ENCODE results near the gene HRNR.

The HRNR gene

GRCh38 chr1:152188673-152189591 is 35.1 kb downstream of the HRNR start:
- DNase-seq, result peak; percentile 26

DNA sequence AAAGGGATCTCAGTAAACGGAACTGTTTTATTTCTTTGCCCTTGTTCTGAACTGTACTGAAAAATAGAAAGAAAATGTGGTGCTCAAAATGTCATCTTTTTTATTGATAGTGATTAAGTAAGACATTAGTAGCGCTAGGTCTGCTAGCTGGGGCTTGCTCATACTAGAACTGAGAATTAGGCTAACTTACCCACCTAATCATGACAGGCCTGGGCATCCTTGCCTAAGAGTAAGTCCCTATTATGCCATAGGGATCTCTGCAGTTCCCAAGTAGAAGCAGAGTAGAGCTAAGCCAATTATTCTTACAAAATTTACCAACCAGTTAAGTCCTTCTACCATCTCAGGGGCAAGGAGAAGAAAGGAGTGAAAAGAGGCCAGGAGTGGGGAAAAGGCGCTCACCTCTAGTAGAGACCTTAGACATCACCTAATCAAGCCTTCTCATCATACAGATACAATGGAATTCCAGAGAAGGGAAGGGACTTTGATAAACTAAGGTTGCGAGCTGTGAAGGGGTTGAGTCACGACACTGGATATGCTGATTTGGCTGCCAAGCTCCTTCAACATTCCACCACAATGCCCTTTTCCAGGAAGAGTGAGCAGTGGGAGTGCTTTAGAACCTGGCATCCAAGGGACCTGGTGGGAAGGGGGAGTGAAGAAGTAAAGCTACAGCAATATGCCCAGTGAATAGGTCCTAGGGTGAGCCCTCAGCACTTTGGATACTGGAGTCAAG is 37.3 kb downstream of the HRNR start:
- DNase-seq, result no peak

GRCh38 chr1:152185544-152186391 is 38.2 kb downstream of the HRNR start:
- no peak for DNase-seq

GRCh38 chr1:152182944-152183361 is 41.0 kb downstream of the HRNR start:
- DNase-seq, result no peak

DNA sequence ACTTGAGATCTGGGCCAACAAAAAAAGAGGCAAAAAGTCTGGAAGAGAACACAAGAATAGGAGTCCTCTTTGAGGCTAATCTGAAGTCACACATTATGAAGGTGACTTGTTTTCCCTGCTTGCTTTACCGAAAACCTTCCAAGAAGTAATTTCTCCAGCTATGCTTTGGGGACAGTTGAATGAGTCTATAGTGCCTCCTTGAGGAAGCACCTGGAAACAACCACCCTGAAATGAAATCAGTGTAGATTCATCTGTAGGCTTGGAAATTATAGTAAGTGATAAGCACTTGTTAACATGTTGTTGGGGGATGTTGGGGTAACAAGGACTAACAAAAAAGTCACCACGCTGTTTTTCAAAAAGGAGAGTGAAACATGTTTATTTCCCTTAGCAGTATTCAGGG is 41.6 kb downstream of the HRNR start:
- no peak for DNase-seq

DNA sequence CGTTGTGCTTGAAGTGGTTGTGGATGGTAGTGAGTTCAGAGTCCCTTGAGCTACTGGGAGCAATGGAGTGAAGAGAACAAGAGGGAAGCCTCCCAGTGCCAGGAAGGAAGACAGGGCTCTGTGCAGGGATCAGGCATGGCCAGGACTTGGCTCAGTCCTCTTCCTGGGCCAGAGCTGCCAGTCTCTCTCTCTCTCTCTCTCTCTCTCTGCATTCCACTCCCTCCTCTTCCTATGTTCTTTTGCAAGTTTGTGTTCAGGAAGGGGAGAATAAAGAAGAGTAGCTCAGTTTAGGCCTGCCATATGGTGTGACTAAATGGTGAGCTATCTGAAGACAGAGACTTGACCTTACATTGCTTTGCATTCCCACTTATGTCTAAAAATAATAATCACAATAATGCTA is 44.4 kb downstream of the HRNR start:
- no peak for DNase-seq

DNA sequence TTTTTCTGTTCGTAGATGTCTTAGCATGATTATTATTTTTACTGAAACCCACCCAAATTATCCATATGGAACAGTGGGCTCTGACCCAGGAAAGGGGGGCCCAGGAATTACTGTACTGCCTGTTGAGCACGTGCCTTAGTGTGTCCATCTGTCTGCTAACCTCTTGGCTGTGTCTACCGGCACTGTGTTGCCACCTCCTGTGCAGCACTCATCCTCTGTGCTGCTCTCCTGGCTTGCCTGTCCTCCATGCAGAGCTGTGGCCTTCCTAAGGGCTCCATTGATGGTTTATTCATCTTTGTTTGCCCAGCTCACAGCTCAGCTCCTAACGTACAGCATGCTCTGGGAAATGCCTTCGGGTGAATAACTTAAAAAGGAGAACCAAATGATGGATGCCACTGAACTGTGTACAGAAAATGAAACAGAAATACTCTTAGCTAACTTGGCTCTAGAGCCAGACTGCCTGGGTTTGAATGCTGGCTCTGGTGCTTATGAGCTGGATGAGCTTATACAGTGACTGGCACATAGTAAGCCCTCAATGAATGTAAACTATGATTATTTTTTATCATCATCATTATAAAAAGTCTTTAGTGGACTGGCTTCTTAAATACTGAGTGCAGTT is 53.6 kb downstream of the HRNR start:
- DNase-seq, result no peak

- DNase-seq, result no peak
Observed at GRCh38 chr1:152169366-152170025, 54.5 kb downstream of the HRNR start.

GRCh38 chr1:152168535-152168868 is 55.5 kb downstream of the HRNR start:
- no peak for DNase-seq

DNA sequence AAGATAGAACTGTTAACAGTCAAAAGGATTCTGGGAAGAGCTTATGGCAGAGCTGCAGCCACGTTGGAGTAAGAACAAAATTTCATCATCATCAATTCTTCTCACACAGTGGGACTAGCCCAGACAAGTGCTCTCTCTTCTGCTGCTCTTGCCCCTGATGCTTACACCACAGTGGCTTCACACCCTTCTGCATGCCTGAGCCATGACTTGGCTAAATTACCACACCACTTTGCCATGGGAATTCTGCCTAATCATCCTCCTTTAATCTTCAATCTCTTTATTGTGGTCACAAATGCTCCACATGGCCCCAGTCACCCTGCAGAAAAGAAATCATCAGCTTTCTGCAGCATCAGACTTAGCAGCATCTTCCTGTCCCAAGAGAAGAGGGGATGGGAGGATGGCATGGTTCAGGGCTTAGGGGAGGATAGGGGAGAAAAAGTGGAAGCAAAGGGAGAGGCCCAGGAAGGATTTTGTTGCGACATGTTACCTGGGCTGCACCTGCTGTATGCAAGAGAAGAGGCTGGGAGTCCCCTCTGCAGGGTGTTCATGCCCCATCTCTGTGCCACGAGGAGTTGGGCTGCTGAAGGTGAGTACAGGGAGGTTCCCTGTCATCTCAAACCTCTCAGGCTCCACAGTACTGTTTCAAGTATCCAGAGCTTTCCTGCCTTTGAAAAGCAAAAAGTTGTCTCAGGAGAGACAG is 56.0 kb downstream of the HRNR start:
- DNase-seq, result no peak

GRCh38 chr1:152166966-152167365 is 57.0 kb downstream of the HRNR start:
- no peak for DNase-seq

- DNase-seq, result no peak
Observed at GRCh38 chr1:152165286-152166077, 58.5 kb downstream of the HRNR start.

DNA sequence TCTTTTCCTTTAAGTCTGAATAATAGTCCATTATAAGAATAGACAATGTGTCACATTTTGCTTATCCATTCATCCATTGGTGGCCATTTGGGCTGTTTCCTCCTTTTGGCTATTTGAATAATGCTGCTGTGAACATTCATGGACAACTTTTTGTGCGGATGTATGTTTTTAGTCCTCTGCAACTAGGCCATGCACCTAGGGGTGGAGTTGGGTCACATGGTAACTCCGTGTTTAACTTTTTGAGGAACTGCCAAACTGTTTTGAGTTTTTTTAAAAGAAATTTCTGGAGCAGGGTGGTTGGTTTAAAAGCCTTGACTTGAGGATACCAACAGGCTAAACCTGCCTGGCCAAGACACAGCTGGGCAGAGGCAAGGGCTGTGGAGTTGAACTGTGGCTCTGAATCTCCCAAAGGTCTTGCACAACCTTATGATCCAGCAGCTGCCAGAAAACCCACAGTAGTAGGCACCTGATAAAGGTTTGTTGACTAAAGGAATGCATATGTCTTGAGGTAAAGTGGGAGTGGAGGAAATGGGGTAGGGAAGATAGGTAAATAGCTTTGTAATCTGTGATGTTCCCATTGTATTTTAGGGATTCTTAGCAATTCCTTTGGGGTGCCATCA is 59.4 kb downstream of the HRNR start:
- DNase-seq, result no peak

- no peak for DNase-seq
Observed at GRCh38 chr1:152162792-152163463, 61.1 kb downstream of the HRNR start.
